ENCODE measurements around the gene TNXB. TPM values are rescaled to one million over a fixed set of nuclear protein-coding genes. Genes with fewer than 3 reads are reported as not detected.

The TNXB gene
- total and polyA plus RNA-seq, 2 of the 4 experiments (the other 2 are of a cell fraction), result 0.05 TPM; not detected in 1

- no TSS peak for BruUV-seq (replicated peaks)
- no CpG with 5 or more reads among the region's 9 CpGs for WGBS, 2 experiments (ENCODE audit: extremely low coverage in 2 of 2, insufficient read length in 1 of 2)
- Histone ChIP-seq H3K4me2 (ENCODE audit: low read depth, low read length) (peak overlapping the region; percentile 4; the same call in 1 of the 2 replicates), H3K56ac (ENCODE audit: extremely low read depth, insufficient read depth, low read length) (0 out of 2 replicates have a peak overlapping the region, but pooled peaks have one; percentile 14), H4K91ac (ENCODE audit: insufficient read depth, low read depth, low read length) (peak overlapping the region; percentile 57), H3K23ac (ENCODE audit: low read depth, low read length) (peak overlapping the region; percentile 21; the same call in 1 of the 2 replicates), H3K9ac (ENCODE audit: low read depth, low read length) (peak overlapping the region; percentile 2; the same call in 1 of the 2 replicates), H3K27me3 (ENCODE audit: control insufficient read depth, insufficient read depth, low read length) (peaks cover 10% of the 10 kb centered on the region; the same call in 1 of the 2 replicates), H3K27ac (ENCODE audit: insufficient read depth, low read length) (peak overlapping the region; percentile 56; the same call in 1 of the 2 replicates), H3K4me1 (ENCODE audit: control insufficient read depth, insufficient read depth, low read length) (peaks cover 23% of the 10 kb centered on the region), H2BK5ac (ENCODE audit: low read depth, low read length, poor library complexity, severe bottlenecking) (peak overlapping the region; percentile 17), H3K14ac (replicated peaks; ENCODE audit: low read depth, low read length) (peak overlapping the region; percentile 72), H4K8ac (ENCODE audit: low read depth in 2 of 2, low read length in 2 of 2) (peak overlapping the region; percentile 21 to 31; a peak in 3 of 4 replicates), H3K18ac (ENCODE audit: low read depth, low read length) (peak overlapping the region; percentile 13), H2BK15ac (ENCODE audit: low read depth, low read length) (peak overlapping the region; percentile 79), H3K9me3 (ENCODE audit: control insufficient read depth, insufficient read depth, low read length) (no peaks in the 10 kb centered on the region), H2AK5ac (ENCODE audit: low read depth, low read length) (peak overlapping the region; percentile 85), H2BK20ac (ENCODE audit: low read depth, low read length) (peak overlapping the region; percentile 45), H2AFZ (replicated peaks; ENCODE audit: low read length, poor library complexity) (peak overlapping the region; percentile 29), H3K4ac (ENCODE audit: low read depth, low read length) (peak overlapping the region; percentile 67), H2BK120ac (ENCODE audit: low read depth, low read length) (peak overlapping the region; percentile 63), H3K79me1 (ENCODE audit: low read depth in 1 of 2, low read length in 2 of 2) (peaks cover 0 to 9% of the 10 kb centered on the region in 2 experiments; a peak in 1 of 4 replicates), H4K20me1 (ENCODE audit: insufficient read depth, low read length) (peaks cover 4% of the 10 kb centered on the region; the same call in 1 of the 2 replicates), H3K36me3 (ENCODE audit: control insufficient read depth, insufficient read depth, low read length) (peaks cover 24% of the 10 kb centered on the region), H3K9me1 (ENCODE audit: insufficient read depth, low read length) (peaks cover 9% of the 10 kb centered on the region), H4K5ac (ENCODE audit: low read depth, low read length) (peak overlapping the region; percentile 51), H3K4me3 (ENCODE audit: insufficient read depth, low read depth, low read length) (no peak overlapping the region), H2AK9ac (replicated peaks; ENCODE audit: low read depth, low read length, poor library complexity) (peak overlapping the region; percentile 66)
- CTCF ChIA-PET, result interaction anchor here (0.5 to 1.3 kb wide), 6 partner anchors 8 to 41 kb away, joined by 3 to 4 read pairs (median 4); no protein-coding TSS in a partner anchor
- ATAC-seq (ENCODE audit: low read depth), result peak; percentile 76
- dilution Hi-C loops (cut with HindIII; ENCODE audit: low sequenced_read_pairs, unreplicated experiment), result no loop called here
- POLR2A ChIA-PET (ENCODE audit: unreplicated experiment), result no interaction called here
- intact Hi-C loops (cut with micrococcal nuclease), result loop anchor here (2.0 to 5.0 kb wide), 3 partner anchors 65 to 211 kb away; partner anchors contain the start of genes NELFE, SKIC2 and ZBTB12
- in situ Hi-C loops (cut with MboI; ENCODE audit: low sequenced_read_pairs), result loop anchor here (10.0 kb wide), 1 partner anchor 139 kb away; the partner anchor contains the start of gene DXO
- peak; percentile 94 for DNase-seq
- peak; percentile 62 for TF ChIP-seq FOS (IDR thresholded peaks at IDR 0.05; ENCODE audit: low read depth, low read length)
- peak; percentile 78 for TF ChIP-seq RCOR1 (IDR thresholded peaks at IDR 0.05; ENCODE audit: insufficient replicate concordance, low read length)
- 0 out of 2 replicates have a peak, but pooled peaks have one; percentile 32 for TF ChIP-seq MXI1 (IDR thresholded peaks at IDR 0.05; ENCODE audit: borderline replicate concordance, low read depth, low read length)
- peak; percentile 79 for TF ChIP-seq RAD21 (IDR thresholded peaks at IDR 0.05; ENCODE audit: low read length)
- no peak for TF ChIP-seq ELK1 (IDR thresholded peaks at IDR 0.05; ENCODE audit: borderline replicate concordance, low read depth, low read length)
- TF ChIP-seq SMC3 (IDR thresholded peaks at IDR 0.05; ENCODE audit: low read depth, low read length), result peak; percentile 77
- peak; percentile 91; the same call in 1 of the 2 replicates for TF ChIP-seq MAZ (IDR thresholded peaks at IDR 0.05; ENCODE audit: borderline replicate concordance, low read depth, low read length)
- TF ChIP-seq BHLHE40 (IDR thresholded peaks at IDR 0.05; ENCODE audit: low read depth, low read length), result no peak; the same call in 1 of the 2 replicates
- TF ChIP-seq NFE2L2 (IDR thresholded peaks at IDR 0.05; ENCODE audit: low read depth, low read length), result no peak
- TF ChIP-seq CTCF (conservative IDR thresholded peaks at IDR 0.05; ENCODE audit: low read depth, low read length), result peak; percentile 78
- no peak for TF ChIP-seq CEBPB (IDR thresholded peaks at IDR 0.05; ENCODE audit: low read depth, low read length)
- TF ChIP-seq MAFK (IDR thresholded peaks at IDR 0.05; ENCODE audit: low read depth, low read length), result no peak
Observed at GRCh38 chr6:32113386-32114352, 4.5 kb upstream of the TNXB start.
